H1 (cell line): ENCODE measurements around the gene CLMP. TPM values are rescaled to one million over a fixed set of nuclear protein-coding genes. Genes with fewer than 3 reads are reported as not detected.

Experiments
- CTCF ChIA-PET: fragments of 300-600 bp; sonication (Branson Sonifier 250); formaldehyde crosslinking; loops from one replicate; lab custom pipeline; 2021; ENCODE audit not compliant: partially characterized antibody; lab: Charles Lee
- POLR2A ChIA-PET: fragments of 300-600 bp; sonication (Branson Sonifier 250); formaldehyde crosslinking; loops from one replicate; lab custom pipeline; 2021; ENCODE audit warnings: inconsistent platforms; ENCODE audit not compliant: partially characterized antibody; lab: Charles Lee
- DNase-seq, 2 experiments: peaks; one replicate each; pipeline versions ENCODE4 v3.0.0 to v3.0.0-alpha.2; 2010 to 2022; ENCODE audit warnings: low spot score in 2 of 2, low read depth in 1 of 2, mixed read lengths in 1 of 2
- FAIRE-seq: peaks from 2 replicates; lab custom pipeline; 2011; peaks lifted over from hg19 to GRCh38; lab: Jason Lieb, UNC
- H2AFZ ChIP-seq: 2 replicates; pipeline ENCODE4 v1.8.1; 2012; ENCODE audit warnings: low read length, inconsistent platforms
- H2AK5ac ChIP-seq: 2 replicates; pipeline ENCODE4 v1.6.1; 2013; ENCODE audit warnings: low read depth, low read length
- H2BK120ac ChIP-seq: replicated peaks from 2 replicates; pipeline ENCODE3; 2013; ENCODE audit warnings: low read depth, low read length, inconsistent platforms
- H2BK12ac ChIP-seq: 2 replicates; pipeline ENCODE4 v1.6.1; 2013; ENCODE audit warnings: low read depth, low read length
- H2BK15ac ChIP-seq: 2 replicates; pipeline ENCODE4 v1.6.1; 2013; ENCODE audit warnings: low read length
- H2BK20ac ChIP-seq: 2 replicates; pipeline ENCODE4 v1.6.1; 2013; ENCODE audit warnings: low read length
- H2BK5ac ChIP-seq: 2 replicates; pipeline ENCODE4 v1.6.1; 2013; ENCODE audit warnings: low read depth, low read length
- H3K14ac ChIP-seq: 2 replicates; pipeline ENCODE4 v1.6.1; 2013; ENCODE audit warnings: inconsistent platforms; ENCODE audit not compliant: insufficient read length
- H3K18ac ChIP-seq: 2 replicates; pipeline ENCODE4 v1.6.1; 2013; ENCODE audit warnings: low read length; ENCODE audit errors: extremely low read depth
- H3K23ac ChIP-seq: 2 replicates; pipeline ENCODE4 v1.6.1; 2013; ENCODE audit warnings: inconsistent platforms; ENCODE audit not compliant: insufficient read length
- H3K23me2 ChIP-seq: 2 replicates; pipeline ENCODE4 v1.6.1; 2013; ENCODE audit warnings: low read depth, low read length
- H3K27ac ChIP-seq: 2 replicates; pipeline ENCODE4 v1.6.1; 2011; ENCODE audit warnings: low read depth, low read length, inconsistent platforms
- H3K27me3 ChIP-seq, 4 experiments: replicated peaks in 1 of 4; 1 replicate in 1 of 4; 2 replicates in 3 of 4; pipeline versions ENCODE4 v1.6.1 to v1.8.1; 2011 to 2013; ENCODE audit warnings: low read length in 3 of 4, mild to moderate bottlenecking in 3 of 4, inconsistent platforms in 2 of 4, mixed read lengths in 2 of 4, moderate library complexity in 1 of 4; ENCODE audit not compliant: control insufficient read depth in 3 of 4, insufficient read depth in 3 of 4; ENCODE audit errors: extremely low read depth in 1 of 4
- H3K36me3 ChIP-seq, 4 experiments: 2 replicates each; pipeline versions ENCODE4 v1.6.1 to v1.8.1; 2011 to 2013; ENCODE audit warnings: mild to moderate bottlenecking in 4 of 4, low read length in 3 of 4, moderate library complexity in 2 of 4, control low read depth in 1 of 4, inconsistent platforms in 1 of 4; ENCODE audit not compliant: insufficient read depth in 4 of 4, control insufficient read depth in 2 of 4
- H3K4ac ChIP-seq: replicated peaks from 2 replicates; pipeline ENCODE3; 2013; ENCODE audit warnings: low read length, low read depth, mixed read lengths, inconsistent platforms; ENCODE audit not compliant: insufficient read length
- H3K4me1 ChIP-seq, 4 experiments: replicated peaks in 1 of 4; 1 replicate in 1 of 4; 2 replicates in 3 of 4; pipeline versions ENCODE4 v1.6.1 to v1.8.1; 2011 to 2013; ENCODE audit warnings: low read length in 3 of 4, inconsistent platforms in 2 of 4, mixed read lengths in 1 of 4; ENCODE audit not compliant: insufficient read depth in 4 of 4, control insufficient read depth in 3 of 4
- H3K4me2 ChIP-seq, 2 experiments: 2 replicates each; pipeline versions ENCODE4 v1.6.1 to v1.8.1; 2011 to 2013; ENCODE audit warnings: low read depth in 2 of 2, low read length in 2 of 2, control low read depth in 1 of 2, inconsistent platforms in 1 of 2, mild to moderate bottlenecking in 1 of 2; ENCODE audit not compliant: insufficient read depth in 1 of 2
- H3K4me3 ChIP-seq, 4 experiments: fragments of 200-600, 300-600 bp in 1 of 4; sonication (generic), shearing (Covaris generic), sonication (Bioruptor Twin) in 1 of 4; 2 replicates each; pipeline versions ENCODE4 v1.5.1 to v1.8.1; 2011 to 2016; ENCODE audit warnings: low read length in 4 of 4, low read depth in 3 of 4, control low read depth in 2 of 4, inconsistent platforms in 2 of 4, mild to moderate bottlenecking in 2 of 4, mixed read lengths in 1 of 4, moderate library complexity in 1 of 4; ENCODE audit not compliant: insufficient read depth in 2 of 4; ENCODE audit errors: extremely low read depth in 1 of 4
- H3K56ac ChIP-seq: replicated peaks from 2 replicates; pipeline ENCODE3; 2013; ENCODE audit warnings: low read depth, mild to moderate bottlenecking, mixed read lengths, low read length, inconsistent platforms; ENCODE audit not compliant: insufficient read length
- H3K79me1 ChIP-seq: 2 replicates; pipeline ENCODE4 v1.6.1; 2013; ENCODE audit warnings: low read depth, low read length, control low read depth
- H3K79me2 ChIP-seq, 2 experiments: 2 replicates each; pipeline versions ENCODE4 v1.6.1 to v1.8.1; 2012 to 2013; ENCODE audit warnings: low read length in 2 of 2, mild to moderate bottlenecking in 2 of 2, inconsistent platforms in 1 of 2; ENCODE audit not compliant: insufficient read depth in 2 of 2, control insufficient read depth in 1 of 2
- H3K9ac ChIP-seq, 4 experiments: replicated peaks in 1 of 4; 1 replicate in 1 of 4; 2 replicates in 3 of 4; pipeline versions ENCODE4 v1.6.1 to v1.8.1; 2011 to 2013; ENCODE audit warnings: low read depth in 3 of 4, low read length in 3 of 4, control low read depth in 2 of 4, mild to moderate bottlenecking in 2 of 4, moderate library complexity in 2 of 4, inconsistent platforms in 1 of 4; ENCODE audit errors: extremely low read depth in 1 of 4
- H3K9me3 ChIP-seq, 2 experiments: 2 replicates each; pipeline versions ENCODE4 v1.6.1 to v1.8.1; 2012 to 2013; ENCODE audit warnings: mild to moderate bottlenecking in 2 of 2, moderate library complexity in 2 of 2, control low read depth in 1 of 2, inconsistent platforms in 1 of 2, low read depth in 1 of 2, low read length in 1 of 2, mixed read lengths in 1 of 2; ENCODE audit not compliant: insufficient read depth in 2 of 2
- H4K20me1 ChIP-seq, 2 experiments: replicated peaks in 1 of 2; 2 replicates each; pipeline versions ENCODE3 to v1.8.1; 2011 to 2013; ENCODE audit warnings: inconsistent platforms in 2 of 2, low read length in 2 of 2, mild to moderate bottlenecking in 1 of 2; ENCODE audit not compliant: insufficient read depth in 2 of 2, control insufficient read depth in 1 of 2
- H4K5ac ChIP-seq: 2 replicates; pipeline ENCODE4 v1.6.1; 2013; ENCODE audit warnings: low read length, low read depth, mixed read lengths, inconsistent platforms; ENCODE audit not compliant: insufficient read length
- H4K8ac ChIP-seq: 2 replicates; pipeline ENCODE4 v1.8.0; 2013; ENCODE audit warnings: mild to moderate bottlenecking, moderate library complexity, low read length, inconsistent platforms; ENCODE audit not compliant: insufficient read depth; ENCODE audit errors: extremely low read depth
- H4K91ac ChIP-seq: replicated peaks from 2 replicates; pipeline ENCODE3; 2013; ENCODE audit warnings: low read length, mixed read lengths, inconsistent platforms; ENCODE audit not compliant: insufficient read length
- EGR1 ChIP-seq: IDR thresholded peaks from 2 replicates; pipeline ENCODE4 v1.6.1; 2011; ENCODE audit warnings: low read depth, low read length, borderline replicate concordance
- FOSL1 ChIP-seq: IDR thresholded peaks from 2 replicates; pipeline ENCODE4 v1.6.1; 2011; ENCODE audit warnings: mild to moderate bottlenecking, low read depth, low read length, moderate library complexity; ENCODE audit not compliant: insufficient read depth
- HDAC6 ChIP-seq: IDR thresholded peaks from one replicate; pipeline ENCODE4 v1.7.1; 2012; ENCODE audit warnings: low read depth, mild to moderate bottlenecking, inconsistent platforms, low read length, moderate library complexity
- KDM4A ChIP-seq: IDR thresholded peaks from one replicate; pipeline ENCODE4 v1.7.1; 2012; ENCODE audit warnings: low read depth, mild to moderate bottlenecking, moderate library complexity, low read length, inconsistent platforms; ENCODE audit not compliant: severe bottlenecking
- KDM5A ChIP-seq: fragments of 200-600 bp; IDR thresholded peaks from 2 replicates; pipeline ENCODE4 v1.7.1; 2012; ENCODE audit warnings: mild to moderate bottlenecking, low read length, inconsistent platforms, mixed read lengths
- RAD21 ChIP-seq, 2 experiments: IDR thresholded peaks in 1 of 2; conservative IDR thresholded peaks in 1 of 2; 2 replicates each; pipeline ENCODE4 v1.6.1; 2011; ENCODE audit warnings: low read depth in 2 of 2, low read length in 2 of 2, improper control_type of control experiment in 1 of 2, inconsistent platforms in 1 of 2, mild to moderate bottlenecking in 1 of 2, moderate library complexity in 1 of 2
- SAP30 ChIP-seq: fragments of 300-600 bp; sonication (generic); IDR thresholded peaks from 2 replicates; pipeline ENCODE4 v1.7.1; 2012; ENCODE audit warnings: low read length, moderate library complexity, mild to moderate bottlenecking, inconsistent platforms; ENCODE audit not compliant: insufficient read depth, insufficient replicate concordance
- WGBS, 2 experiments: shearing (Covaris generic) in 1 of 2; methylation state at CpG; one replicate each; pipeline versions ENCODE4 v1.1.6 to v1.1.7; 2013 to 2015; ENCODE audit warnings: low lambda C conversion rate in 2 of 2, mixed read lengths in 2 of 2, inconsistent platforms in 1 of 2, low coverage in 1 of 2, missing lambda C conversion rate in 1 of 2; ENCODE audit not compliant: insufficient replicate concordance in 2 of 2, insufficient coverage in 1 of 2, insufficient read length in 1 of 2; ENCODE audit errors: extremely low coverage in 1 of 2, missing lambda C conversion rate in 1 of 2; 5-methylcytosine and 5-hydroxymethylcytosine counted together
- polyA plus RNA-seq, 7 experiments: library from polyadenylated mRNA; depleted of rRNA in 3 of 7; stranded (reverse) in 5 of 7; unstranded in 2 of 7; fragments of >200 nt in 5 of 7; fragments of 200-250 nt in 2 of 7; gene quantifications; 1 replicate in 5 of 7; 2 replicates in 1 of 7; 4 replicates in 1 of 7; pipeline versions ENCODE4 v1.2.1 to v1.2.3, GENCODE V29; 2011 to 2013; ENCODE audit warnings: missing spikeins in 2 of 7, mixed read lengths in 2 of 7
- total RNA-seq: library from RNA; stranded (reverse); fragmentation: NEBNext Ultra II Directional; extraction: Animal tissue kit (Norgen Biotek cat#: 25700); gene quantifications from 2 replicates; pipeline ENCODE4 v1.2.1, GENCODE V29; 2021
- TF ChIP-seq, protein P1 (sequence below), 3 experiments: IDR thresholded peaks; 1 replicate in 2 of 3; 2 replicates in 1 of 3; pipeline versions ENCODE4 v1.5.1 to v1.6.1; 2011; ENCODE audit warnings: low read length in 3 of 3, mild to moderate bottlenecking in 3 of 3, inconsistent platforms in 2 of 3, low read depth in 1 of 3, moderate library complexity in 1 of 3; ENCODE audit not compliant: insufficient read depth in 1 of 3; ENCODE audit errors: control extremely low read depth in 1 of 3

Gene CLMP
- total and polyA plus RNA-seq, 2 of the 8 experiments (the other 6 are each of a cell fraction or from before 2014, with no cell fraction given): 9.9 to 24.1 TPM

DNA sequence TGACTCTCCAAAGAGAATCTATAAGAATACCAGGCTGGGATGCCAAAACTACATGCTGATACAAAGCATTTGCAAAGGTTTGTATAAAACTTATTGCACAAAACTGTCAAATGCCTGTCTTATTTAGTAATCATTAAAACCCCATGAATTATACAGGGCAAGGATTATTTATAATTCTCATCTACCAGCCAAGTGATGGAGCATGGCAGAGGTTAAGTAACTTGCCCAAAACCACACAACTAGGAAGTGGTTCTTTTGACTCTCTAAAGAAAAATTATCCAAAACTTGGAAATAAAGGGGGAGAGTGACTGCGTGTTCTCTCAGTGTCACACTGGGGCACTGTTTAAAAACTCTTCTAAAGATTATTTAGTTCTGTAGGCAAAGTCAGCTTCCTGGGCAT, 17.4 kb upstream of the CLMP start:
- Histone ChIP-seq H2BK20ac (no peak overlapping the region), H3K27me3 (no peaks in the 10 kb centered on the region; a peak in 1 of 7 replicates), H4K8ac (no peak overlapping the region), H3K27ac (no peak overlapping the region), H2BK120ac (no peak overlapping the region), H2AFZ (no peak overlapping the region), H2BK5ac (no peak overlapping the region), H4K5ac (no peak overlapping the region), H3K79me2 (no peaks in the 10 kb centered on the region), H2BK12ac (no peak overlapping the region), H3K18ac (no peak overlapping the region), H2BK15ac (no peak overlapping the region), H3K9me3 (no peaks in the 10 kb centered on the region), H3K56ac (no peak overlapping the region), H3K4me3 (no peak overlapping the region), H3K36me3 (no peaks in the 10 kb centered on the region), H2AK5ac (no peak overlapping the region), H3K9ac (no peak overlapping the region), H3K23ac (no peak overlapping the region), H3K4me2 (no peak overlapping the region), H3K23me2 (no peaks in the 10 kb centered on the region), H4K91ac (no peak overlapping the region), H3K4me1 (peaks cover 0 to 9% (median 3%) of the 10 kb centered on the region in 4 experiments; a peak in 5 of 7 replicates), H3K14ac (no peak overlapping the region), H4K20me1 (no peaks in the 10 kb centered on the region), H3K4ac (no peak overlapping the region), H3K79me1 (no peaks in the 10 kb centered on the region)
- POLR2A ChIA-PET: interaction anchor here (0.7 to 1.9 kb wide), 6 partner anchors 9 to 102 kb away, joined by 3 to 5 read pairs (median 4); partner anchors contain the start of gene CLMP
- DNase-seq (no peak), FAIRE-seq (no peak)
- TF ChIP-seq KDM4A: no peak
- TF ChIP-seq KDM5A: no peak
- TF ChIP-seq HDAC6: no peak
- no peak for TF ChIP-seq RAD21 (IDR thresholded peaks at IDR 0.05 in 1 of 2, conservative IDR thresholded peaks at IDR 0.05 in 1 of 2; ENCODE audit: low read depth in 2 of 2, low read length in 2 of 2)
- no peak for TF ChIP-seq SAP30
- TF ChIP-seq, protein P1, sequence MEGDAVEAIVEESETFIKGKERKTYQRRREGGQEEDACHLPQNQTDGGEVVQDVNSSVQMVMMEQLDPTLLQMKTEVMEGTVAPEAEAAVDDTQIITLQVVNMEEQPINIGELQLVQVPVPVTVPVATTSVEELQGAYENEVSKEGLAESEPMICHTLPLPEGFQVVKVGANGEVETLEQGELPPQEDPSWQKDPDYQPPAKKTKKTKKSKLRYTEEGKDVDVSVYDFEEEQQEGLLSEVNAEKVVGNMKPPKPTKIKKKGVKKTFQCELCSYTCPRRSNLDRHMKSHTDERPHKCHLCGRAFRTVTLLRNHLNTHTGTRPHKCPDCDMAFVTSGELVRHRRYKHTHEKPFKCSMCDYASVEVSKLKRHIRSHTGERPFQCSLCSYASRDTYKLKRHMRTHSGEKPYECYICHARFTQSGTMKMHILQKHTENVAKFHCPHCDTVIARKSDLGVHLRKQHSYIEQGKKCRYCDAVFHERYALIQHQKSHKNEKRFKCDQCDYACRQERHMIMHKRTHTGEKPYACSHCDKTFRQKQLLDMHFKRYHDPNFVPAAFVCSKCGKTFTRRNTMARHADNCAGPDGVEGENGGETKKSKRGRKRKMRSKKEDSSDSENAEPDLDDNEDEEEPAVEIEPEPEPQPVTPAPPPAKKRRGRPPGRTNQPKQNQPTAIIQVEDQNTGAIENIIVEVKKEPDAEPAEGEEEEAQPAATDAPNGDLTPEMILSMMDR (IDR thresholded peaks at IDR 0.05; ENCODE audit: control extremely low read depth in 1 of 3, insufficient read depth in 1 of 3, low read depth in 1 of 3, low read length in 3 of 3): no peak
- TF ChIP-seq EGR1: no peak
- TF ChIP-seq FOSL1: no peak
- CTCF ChIA-PET: interaction anchor here (0.9 to 1.9 kb wide), 3 partner anchors 7 to 48 kb away, joined by 4 to 5 read pairs (median 4); no protein-coding TSS in a partner anchor
- WGBS, 2 experiments: 92% methylated on average over 1 of the region's 1 CpG; no CpG with 5 or more reads in 1 of the 2 experiments
